Activated CD4-positive, CD25-positive, alpha-beta regulatory T cell (primary cell): ENCODE data around the gene WDTC1.

Source experiments
- DNase-seq, 4 experiments: peaks; one replicate each; lab custom pipeline; 2025; lab: John Stamatoyannopoulos, UW

The WDTC1 gene

GRCh38 chr1:27335506-27336422 is 101.3 kb downstream of the WDTC1 start:
- DNase-seq: no peak

DNA sequence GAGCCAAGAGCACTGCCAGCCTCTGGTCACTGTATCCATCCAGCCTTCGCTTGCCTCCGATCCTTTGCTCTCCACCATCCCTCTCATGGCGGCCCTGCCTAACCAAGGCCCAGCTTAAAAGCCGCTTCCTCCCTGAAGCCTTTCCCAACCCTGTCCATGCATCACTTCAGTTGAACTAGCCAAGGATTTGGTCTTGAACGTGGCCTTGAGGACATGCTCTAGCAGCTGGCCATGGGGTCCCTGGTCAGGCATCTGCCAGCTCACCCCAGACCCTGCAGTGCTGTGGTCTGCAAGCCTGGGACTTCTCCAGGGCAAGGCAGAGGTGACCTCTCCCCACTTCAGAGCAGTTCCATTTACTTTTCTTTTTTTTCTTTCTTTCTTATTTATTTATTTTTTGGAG is 102.3 kb downstream of the WDTC1 start:
- no peak for DNase-seq

DNA sequence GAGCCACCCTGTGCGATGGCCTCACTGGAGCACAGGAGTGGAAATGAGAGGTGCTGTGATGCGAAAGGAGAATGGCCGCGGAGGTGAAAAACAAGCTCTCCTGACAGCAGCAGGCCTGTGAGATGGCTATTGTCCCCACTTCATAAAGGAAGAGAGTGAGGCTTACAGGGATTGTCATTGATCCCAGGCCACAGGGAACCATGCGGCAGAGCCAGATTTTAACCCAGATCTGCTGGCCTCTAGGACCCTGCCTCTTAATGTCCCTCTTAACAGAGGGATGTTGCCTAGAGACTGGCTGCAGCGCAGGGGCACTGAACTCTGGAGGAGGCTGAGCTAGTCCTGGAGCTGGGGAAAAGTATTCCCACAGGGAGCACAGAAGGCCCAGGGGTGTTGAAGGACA is 104.3 kb downstream of the WDTC1 start:
- DNase-seq: no peak

DNA sequence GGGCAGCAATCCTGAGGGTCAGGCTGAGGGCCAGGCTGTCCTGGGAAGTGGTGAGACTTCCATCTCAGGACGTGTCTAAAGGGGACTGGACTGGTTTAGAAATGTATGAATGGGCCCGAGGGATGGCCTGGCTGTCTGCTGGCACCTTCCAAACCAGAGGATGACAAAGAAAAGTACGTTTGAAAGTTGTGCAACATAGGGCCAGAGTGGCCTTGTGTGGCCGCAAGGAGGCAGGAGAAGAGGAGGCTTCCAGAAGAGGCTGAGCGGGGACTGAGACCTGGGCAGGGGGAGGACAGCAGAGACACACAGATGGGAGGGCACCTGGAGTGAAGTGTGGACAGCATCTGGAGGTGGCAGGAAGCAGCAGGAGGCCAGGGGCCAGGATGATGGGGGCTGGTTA is 104.8 kb downstream of the WDTC1 start:
- DNase-seq: no peak

- peak in 3 of 4 experiments; percentile 11 to 45 (median 40) for DNase-seq
Measured at GRCh38 chr1:27341525-27342252, 107.3 kb downstream of the WDTC1 start, which contains the start of gene SYTL1. Gene SYTL1 (plus strand): TSS chr1:27342022. CDS start chr1:27345335, 3,313 bp downstream.

- peak in 1 of 4 experiments; percentile 15 for DNase-seq
Measured at GRCh38 chr1:27342391-27342777, 108.0 kb downstream of the WDTC1 start.

GRCh38 chr1:27342778-27343638 is 108.6 kb downstream of the WDTC1 start:
- peak; percentile 12 to 62 (median 40) for DNase-seq

GRCh38 chr1:27343639-27344025 is 109.2 kb downstream of the WDTC1 start:
- no peak for DNase-seq

- DNase-seq: no peak
Measured at GRCh38 chr1:27345272-27345671, 110.8 kb downstream of the WDTC1 start.

DNA sequence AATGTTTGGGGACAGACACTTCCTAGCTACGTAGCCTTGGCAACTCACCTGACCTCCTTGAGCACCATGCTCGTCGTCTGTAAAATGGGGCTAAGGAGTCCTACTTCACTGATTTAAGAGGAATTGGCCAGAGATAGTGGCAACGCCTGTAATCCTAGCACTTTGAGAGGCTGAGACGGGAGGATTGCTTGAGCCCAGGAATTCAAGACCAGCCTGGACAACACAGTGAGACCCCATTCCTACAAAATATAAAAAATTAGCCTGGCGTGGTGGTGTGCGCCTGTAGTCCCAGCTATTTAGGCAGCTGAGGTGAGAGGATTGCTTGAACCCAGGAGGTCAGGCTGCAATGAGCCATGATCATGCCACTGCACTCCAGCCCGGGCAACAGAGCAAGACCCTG is 111.9 kb downstream of the WDTC1 start:
- DNase-seq: no peak

DNA sequence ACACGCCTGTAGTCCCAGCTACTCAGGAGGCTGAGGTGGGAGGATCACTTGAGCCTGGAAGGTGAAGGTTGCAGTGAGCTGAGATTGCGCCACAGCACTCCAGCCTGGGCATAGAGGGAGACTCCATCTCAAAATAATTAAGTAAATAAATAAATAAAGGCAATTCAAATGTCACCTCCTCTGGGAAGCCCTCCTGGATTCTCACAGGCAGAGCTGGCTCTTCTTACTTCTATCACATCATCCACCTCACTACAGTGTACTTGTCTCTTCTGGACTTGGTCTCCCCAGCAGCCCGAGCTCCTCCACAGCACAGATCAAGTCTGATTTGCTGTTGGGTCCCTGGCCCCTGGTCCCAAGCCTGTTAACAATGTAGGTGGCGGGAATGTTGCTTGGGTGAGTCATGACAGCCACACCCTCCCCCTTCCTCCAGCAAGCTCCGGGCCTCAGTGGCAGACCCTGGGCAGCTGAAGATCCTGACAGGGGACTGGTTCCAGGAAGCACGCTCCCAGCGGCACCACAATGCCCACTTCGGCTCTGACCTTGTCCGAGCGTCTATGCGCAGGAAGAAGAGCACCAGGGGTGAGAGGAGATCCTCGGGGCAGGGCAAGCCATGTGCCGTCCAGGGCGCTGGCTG is 112.7 kb downstream of the WDTC1 start:
- no peak for DNase-seq

GRCh38 chr1:27348861-27349783 is 114.7 kb downstream of the WDTC1 start:
- DNase-seq: no peak

- no peak for DNase-seq
Measured at GRCh38 chr1:27349784-27350662, 115.6 kb downstream of the WDTC1 start.

DNA sequence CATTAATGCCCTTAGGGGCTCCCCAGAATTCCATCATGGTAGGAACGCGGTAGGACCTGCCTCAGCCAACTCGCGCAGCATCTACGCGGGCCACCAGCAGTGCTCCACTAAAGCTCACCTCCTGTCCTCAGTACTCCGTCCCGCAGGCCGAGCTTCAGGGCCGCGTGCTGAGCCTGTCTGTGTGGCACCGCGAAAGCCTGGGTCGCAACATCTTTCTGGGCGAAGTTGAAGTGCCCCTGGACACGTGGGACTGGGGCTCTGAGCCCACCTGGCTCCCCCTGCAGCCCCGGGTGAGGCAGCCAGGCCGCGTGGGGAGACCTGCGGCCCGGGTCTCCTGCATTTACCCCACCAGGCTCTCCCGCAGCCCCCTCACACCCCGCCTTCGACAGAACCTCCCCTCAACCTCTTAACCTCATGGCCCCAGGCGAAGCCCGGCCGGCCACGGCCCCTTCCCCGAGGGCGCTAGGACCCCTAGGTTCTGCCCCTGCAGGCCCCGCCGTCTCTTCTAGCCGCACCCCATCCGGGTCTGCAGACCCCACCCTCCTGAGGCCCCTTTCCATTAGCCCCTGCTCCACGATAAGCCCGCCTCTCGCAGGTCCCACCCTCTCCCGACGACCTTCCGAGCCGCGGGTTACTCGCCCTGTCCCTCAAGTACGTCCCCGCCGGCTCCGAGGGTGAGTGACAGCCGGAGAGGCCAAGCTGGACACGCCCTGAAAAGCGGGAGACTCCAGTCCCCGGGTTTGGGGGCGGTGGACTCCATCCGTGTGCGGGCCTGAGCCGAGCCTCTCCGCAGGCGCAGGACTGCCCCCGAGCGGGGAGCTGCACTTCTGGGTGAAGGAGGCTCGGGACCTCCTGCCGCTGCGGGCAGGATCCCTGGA is 116.5 kb downstream of the WDTC1 start:
- no peak for DNase-seq

DNA sequence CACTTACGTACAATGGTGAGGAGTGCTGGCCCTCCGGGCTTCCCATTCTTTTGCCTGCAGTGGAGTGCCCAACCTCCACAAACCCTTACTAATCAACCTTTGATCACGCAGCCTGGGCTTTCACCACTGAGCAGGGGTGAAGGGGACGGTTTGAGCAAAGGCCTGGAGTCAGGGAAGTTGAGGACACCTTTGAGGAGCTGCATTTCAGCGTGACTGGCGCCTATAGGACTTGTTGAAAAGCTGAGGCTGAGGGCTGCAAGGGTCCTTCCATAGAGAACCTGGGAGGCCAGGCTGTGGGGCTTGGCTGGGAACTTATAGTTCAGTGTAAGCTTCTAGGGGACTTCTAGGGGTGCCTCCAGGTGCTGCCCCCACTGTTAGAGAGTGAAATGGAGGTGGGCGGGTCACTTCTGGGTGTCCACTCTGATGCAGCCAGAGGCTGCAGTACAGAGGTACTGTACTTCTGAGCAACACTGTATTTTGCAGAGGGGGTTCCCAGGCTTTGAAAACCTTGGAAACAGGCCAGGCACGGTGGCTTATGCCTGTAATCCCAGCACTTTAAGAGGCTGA is 117.2 kb downstream of the WDTC1 start:
- no peak for DNase-seq

- no peak for DNase-seq
Measured at GRCh38 chr1:27353166-27353565, 118.7 kb downstream of the WDTC1 start.

DNA sequence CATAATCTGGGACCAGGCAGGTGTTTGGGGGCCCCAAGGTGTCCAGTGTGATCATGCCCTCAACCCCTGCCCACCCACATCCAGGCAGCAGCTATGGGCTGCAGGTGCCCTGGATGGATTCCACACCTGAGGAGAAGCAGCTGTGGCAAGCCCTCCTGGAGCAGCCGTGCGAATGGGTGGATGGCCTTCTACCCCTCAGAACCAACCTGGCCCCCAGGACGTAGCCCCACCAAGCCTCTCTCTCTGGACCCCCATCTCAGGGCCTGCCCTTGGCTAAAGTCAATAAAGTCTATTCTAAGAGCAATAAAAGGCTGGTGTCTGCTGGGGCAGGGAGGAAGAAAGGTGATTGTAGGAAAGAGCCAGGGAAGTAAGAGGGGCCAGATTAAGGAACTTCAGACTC is 119.2 kb downstream of the WDTC1 start:
- no peak for DNase-seq

GRCh38 chr1:27355683-27356082 is 121.3 kb downstream of the WDTC1 start:
- DNase-seq: no peak
